Left renal cortex interstitium (tissue), 4 donors: Measurements from ENCODE around the gene PRMT7. TPM values are rescaled to one million over a fixed set of nuclear protein-coding genes. Genes with fewer than 3 reads are reported as not detected.

Experiments used
- DNase-seq, 4 donors: peaks; one replicate each; pipeline ENCODE4 v3.0.0-alpha.2; 2013; ENCODE audit warnings: low read depth in 4 of 4, low spot score in 2 of 4, missing footprints in 1 of 4
- polyA plus RNA-seq, 4 donors: library from polyadenylated mRNA; unstranded; fragments of 120-200 nt; gene quantifications; one replicate each; pipeline ENCODE4 v1.2.1, GENCODE V29; 2013; ENCODE audit not compliant: insufficient read length in 4 of 4

PRMT7 gene
- polyA plus RNA-seq, 4 donors, result 39.4 to 71.5 (median 61.7) TPM

DNA sequence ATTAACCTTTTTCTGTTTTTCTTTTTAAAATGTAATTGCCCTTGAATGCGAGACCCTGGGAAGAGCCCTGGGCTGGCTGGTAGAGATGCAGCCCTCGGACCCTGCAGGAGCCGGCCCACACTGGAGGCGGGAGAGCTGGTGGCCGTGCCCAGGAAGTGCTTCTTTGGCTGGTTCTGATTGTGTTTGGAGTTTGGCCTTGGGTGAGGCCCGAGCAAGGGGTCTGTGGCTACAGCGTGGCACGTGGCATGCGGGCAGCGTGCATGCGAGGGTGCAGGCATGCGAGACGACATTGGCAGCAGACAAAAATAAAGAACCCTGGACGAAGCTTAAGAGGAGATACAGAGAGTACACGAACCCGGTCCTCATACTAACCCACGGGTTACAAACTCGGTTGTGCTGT is 49.7 kb downstream of the PRMT7 start:
- DNase-seq, result no peak

- no peak for DNase-seq
Measured at GRCh38 chr16:68360956-68361355, 50.1 kb downstream of the PRMT7 start.

- DNase-seq, result no peak
Measured at GRCh38 chr16:68361485-68361884, 50.7 kb downstream of the PRMT7 start.

DNA sequence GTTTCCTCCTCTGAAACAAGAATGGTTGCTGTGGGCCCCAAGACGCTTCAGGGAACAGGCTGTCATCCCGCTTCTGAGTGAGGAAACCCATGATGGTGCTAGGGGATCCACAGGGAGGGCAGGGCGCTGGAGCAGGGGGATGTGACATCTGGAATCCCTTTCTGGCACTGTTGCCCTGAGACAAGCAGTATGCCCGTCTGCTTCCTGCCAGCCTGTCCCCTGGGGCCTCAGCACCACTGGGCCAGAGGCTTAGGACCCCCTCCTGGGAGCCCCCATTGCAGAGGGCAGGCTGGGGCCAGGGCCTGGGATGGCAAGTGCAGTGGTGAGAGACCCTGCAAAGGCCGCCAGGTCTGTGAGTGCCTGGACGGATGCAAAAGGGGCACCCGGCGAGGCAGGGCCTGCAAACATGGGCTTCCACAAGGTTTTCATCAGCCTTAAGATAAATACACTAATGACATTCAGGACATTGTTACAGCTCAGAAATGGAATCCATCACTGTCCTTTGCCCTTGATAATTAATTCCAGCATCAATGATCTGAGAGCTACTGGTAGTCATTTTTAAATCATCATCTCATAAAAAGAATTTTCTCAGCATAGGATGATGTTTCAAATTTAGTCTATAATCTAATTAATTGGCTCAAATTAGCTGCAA is 51.6 kb downstream of the PRMT7 start:
- DNase-seq, result no peak

DNA sequence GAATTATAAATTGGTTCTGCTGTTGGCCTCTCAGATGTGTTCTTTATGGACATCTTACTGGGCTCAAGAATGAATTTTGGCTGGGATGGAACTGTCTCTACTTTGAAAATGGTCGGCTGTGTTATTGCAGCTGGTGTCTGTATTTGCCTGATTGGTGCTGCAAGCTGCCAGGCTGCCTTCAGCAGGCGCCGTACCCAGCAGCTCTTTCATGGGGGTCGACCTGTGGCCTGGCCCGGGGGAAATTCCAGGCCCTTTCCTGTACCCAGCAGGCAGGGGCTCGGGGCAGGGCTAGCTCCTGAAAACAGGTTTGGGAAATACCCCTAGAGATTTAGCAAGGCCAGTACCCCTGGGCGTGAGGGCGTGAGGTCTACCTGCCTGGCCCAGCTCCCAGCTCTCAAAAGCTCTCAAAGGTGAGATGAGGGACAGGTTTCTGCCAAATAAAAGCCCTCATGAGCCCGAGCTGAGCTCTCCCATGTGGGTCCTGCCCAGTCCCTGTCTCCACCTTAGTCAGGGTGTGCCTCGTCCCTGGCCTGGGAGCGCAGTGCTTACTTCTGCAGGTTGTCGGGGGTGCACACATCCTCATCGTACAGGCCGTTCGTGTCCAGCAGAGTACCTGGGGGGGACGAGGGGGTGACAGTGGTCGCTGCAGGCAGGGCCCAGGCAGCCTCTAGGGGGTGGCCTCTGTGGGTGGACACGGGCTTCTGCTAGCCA is 52.3 kb downstream of the PRMT7 start:
- DNase-seq, result no peak

DNA sequence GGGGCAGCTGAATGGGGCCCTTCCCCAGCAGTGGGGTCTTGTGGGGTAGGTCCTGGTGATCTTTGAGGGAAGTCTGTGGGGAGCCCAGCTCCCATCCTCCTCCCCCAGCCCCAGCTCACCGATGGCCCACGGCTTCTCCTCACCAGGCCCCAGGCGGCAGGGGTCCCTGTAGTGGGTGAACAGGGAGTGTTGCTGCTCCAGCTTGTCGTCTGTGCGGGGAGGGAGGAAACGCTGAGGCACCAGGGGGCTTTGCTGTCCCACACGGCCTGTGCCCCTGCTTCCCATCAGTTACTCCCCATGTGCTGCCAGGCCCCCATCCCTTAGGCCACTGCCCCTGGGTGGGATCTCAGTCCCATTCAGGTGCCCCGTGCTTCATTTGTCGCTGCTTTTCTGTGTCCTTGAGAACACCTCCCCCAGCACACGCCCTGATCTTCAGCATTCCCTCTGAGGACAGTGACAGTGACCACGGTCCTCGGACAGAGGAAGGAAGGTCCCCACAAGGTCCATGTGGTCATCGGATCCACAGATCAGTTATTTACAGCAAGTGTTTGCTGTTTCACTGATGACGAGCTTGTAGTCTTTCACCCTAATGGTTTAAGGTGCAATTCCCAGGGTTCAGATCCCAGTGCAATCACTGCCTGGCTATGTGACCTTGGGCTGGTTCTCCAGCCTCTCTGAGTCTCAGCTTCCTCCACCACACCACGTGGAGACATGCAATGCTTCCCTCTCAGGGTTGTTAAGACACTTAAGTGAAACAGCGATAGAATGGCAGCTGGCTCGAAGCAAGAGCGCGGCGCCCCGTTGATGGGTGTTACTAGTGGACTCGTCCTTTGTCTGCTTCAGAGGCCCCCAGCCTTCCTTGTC is 53.1 kb downstream of the PRMT7 start:
- DNase-seq, result no peak

- DNase-seq, result no peak
Measured at GRCh38 chr16:68364561-68364998, 53.8 kb downstream of the PRMT7 start.

DNA sequence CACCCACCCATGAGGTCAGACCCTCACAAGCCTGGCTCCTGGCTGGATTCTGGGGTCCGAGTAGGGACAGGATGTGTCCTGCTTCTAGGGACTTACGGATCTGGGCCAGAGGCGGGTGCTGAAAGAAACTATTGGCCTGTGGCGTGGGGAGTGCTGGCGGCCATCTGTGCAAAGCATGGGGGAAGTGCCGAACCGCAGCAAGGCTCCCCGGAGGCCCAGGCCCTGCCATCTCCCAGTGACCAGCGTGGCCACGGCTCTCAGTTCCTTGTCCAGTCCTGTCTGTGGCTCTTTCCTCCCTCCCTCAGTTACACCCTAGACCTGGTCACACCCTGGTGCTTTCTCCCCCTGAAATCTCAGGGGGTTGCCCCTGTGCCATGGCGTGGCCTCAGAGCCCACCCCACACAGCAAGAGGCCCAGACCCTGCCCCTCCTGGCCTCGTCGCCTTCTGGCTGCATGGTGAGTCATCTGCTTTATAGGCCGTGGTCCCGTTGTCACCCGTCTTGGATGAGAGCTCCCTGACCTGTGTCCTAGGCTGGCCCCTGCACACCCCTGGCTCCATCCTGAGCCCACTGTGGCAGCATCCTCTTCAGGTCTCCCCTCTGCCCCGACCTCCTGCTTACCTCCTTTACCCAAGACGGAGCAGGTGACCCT is 54.5 kb downstream of the PRMT7 start:
- DNase-seq, result no peak

DNA sequence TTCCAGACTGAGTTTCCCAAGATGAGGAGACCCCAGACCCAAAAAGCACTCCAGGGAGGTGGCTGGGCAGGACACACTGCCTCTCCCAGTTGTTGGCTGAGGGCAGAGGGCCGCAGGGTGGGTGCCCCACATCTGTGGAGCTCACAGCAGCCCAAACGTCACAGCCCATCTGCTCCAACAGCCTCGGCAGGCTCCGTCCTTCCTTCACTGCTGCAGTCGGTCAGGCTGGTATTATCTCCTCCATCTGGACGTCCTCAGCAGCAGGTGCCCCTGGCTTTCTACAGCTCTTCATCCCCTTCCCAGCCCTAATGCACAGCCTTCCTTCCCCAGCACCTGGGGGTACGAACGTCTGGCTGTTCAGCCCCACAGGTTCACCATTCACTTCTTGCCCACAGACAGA is 55.2 kb downstream of the PRMT7 start:
- DNase-seq, result no peak

GRCh38 chr16:68367030-68367429 is 56.2 kb downstream of the PRMT7 start:
- DNase-seq, result no peak

DNA sequence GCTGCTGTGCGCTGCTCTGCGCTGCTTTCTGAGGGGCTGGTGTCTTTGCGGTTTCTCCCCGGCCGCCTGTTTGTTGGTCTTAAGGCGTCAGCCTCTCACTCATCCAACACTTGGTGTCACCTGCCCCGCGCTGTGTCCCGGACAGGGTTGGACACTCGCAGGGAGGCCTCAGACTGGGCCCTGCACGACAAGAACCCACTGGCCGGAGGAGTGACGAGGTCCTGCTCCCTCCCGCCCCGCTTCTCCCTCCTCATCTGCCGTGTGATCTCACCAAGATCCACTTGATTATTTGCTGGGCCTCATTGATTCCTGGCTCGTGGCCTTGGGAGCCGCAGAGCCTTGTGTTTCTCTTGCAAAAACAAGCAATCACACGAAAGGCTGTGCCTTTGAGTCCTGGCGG is 56.6 kb downstream of the PRMT7 start:
- DNase-seq, result no peak

DNA sequence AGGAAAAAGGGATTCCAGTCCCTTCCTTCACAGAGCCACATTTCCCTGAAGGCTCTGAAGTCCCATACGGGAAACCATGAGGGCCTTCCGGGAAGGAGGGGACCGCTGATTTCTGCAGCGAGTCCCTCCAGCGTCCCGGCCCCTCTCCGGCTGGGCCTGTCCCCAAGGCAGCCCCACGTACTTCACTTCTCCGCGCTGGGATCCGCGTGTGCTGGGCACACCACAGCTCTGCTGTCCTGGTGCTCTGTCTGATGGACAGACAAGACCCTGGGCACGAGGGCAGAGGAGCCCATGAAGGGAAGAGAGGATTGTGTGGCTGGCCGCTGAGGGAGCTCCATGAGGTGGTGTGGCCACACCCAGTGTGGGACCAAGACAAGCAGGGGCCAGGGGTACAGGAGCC is 57.1 kb downstream of the PRMT7 start:
- no peak for DNase-seq

GRCh38 chr16:68368301-68368888 is 57.6 kb downstream of the PRMT7 start:
- DNase-seq, result no peak

DNA sequence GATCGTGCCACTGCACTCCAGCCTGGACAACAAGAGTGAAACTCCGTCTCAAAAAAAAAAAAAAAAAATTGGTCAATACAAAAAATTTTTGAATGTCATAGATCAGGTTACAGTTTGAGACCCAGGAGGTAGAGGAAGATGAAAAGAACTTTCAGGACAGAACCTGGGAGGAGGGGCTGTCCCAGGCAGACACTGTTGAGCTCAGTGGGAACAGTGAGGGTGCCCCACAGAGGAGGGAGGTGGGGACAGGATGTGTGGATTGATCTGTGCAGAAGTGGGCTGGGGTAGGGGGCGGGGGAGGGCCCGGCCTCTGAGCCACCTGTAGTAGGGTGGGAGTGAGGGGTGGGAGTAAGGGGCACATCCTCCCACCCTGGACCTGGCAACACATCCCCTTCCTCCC is 58.3 kb downstream of the PRMT7 start:
- no peak for DNase-seq

DNA sequence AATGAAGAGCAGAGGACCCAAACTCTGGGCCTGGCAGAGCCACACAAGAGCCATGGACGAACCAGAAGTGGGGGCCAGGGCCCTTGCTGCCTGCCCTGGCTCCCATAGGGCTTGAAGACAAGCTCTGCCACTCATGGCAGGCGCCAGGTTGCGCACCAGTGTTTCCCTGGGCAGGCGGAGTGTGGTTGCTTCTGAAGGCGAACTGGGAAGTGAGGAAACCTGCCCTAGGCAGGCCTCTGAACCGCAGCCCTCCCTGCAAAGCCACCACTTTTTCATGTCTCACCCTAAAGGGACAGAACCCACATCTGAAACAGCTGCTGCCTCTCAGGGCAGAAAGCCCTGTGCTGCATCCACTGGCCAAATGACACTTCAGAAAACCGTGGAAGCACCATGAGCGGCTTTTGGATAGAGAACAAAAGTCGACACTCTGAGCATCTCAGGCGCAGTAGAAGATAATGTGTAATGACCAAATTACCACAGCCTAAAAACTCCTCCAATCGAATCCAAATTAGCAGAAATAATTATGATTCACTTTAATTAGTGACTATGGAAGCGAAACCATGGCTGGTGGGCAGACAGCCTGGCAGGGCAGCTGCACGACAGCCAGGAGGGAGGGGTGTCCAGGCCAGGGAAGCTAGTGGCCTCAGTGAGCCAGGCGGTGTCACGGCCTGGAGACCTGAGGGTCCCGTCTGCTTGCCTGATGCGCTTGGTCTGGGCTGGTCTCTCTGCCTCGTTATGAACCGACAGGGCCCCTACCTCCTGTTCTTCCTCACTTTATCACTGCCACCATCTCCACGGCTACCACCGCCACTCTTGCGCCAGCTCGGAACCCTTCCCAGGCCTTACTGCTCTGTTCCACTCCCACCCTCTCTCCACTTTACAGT is 59.1 kb downstream of the PRMT7 start:
- DNase-seq, result no peak

- no peak for DNase-seq
Measured at GRCh38 chr16:68370581-68371275, 59.9 kb downstream of the PRMT7 start.

GRCh38 chr16:68371276-68371651 is 60.4 kb downstream of the PRMT7 start:
- DNase-seq, result no peak

- no peak for DNase-seq
Measured at GRCh38 chr16:68371706-68372380, 61.0 kb downstream of the PRMT7 start.

- DNase-seq, result no peak
Measured at GRCh38 chr16:68372381-68372720, 61.5 kb downstream of the PRMT7 start.
